Trophoblast cell (in vitro differentiated cells and primary cell): ENCODE results near the gene KRTAP4-12.
"Not testable (repeated sequence)": the region's sequence is repeated elsewhere in the genome, so short reads cannot be mapped to it uniquely, and the experiment has no call there.

Source experiments
- DNase-seq, 2 donors: peaks; one replicate each; pipeline ENCODE4 v3.0.0-alpha.2; 2016
- H2AFZ ChIP-seq: 2 replicates; pipeline ENCODE4 v1.6.1; 2013; ENCODE audit warnings: low read length, moderate library complexity, mild to moderate bottlenecking; ENCODE audit not compliant: insufficient read depth, poor library complexity
- H2AK5ac ChIP-seq: 2 replicates; pipeline ENCODE4 v1.6.1; 2013; ENCODE audit warnings: mild to moderate bottlenecking, low read length
- H2BK120ac ChIP-seq: 2 replicates; pipeline ENCODE4 v1.6.1; 2013; ENCODE audit warnings: low read length, mild to moderate bottlenecking, moderate library complexity; ENCODE audit not compliant: insufficient read depth, poor library complexity
- H2BK12ac ChIP-seq: 2 replicates; pipeline ENCODE4 v1.6.1; 2013; ENCODE audit warnings: mild to moderate bottlenecking, low read length, moderate library complexity
- H2BK5ac ChIP-seq: 2 replicates; pipeline ENCODE4 v1.6.1; 2013; ENCODE audit warnings: low read length, low read depth, moderate library complexity, mild to moderate bottlenecking; ENCODE audit not compliant: poor library complexity
- H3K14ac ChIP-seq: 2 replicates; pipeline ENCODE4 v1.6.1; 2013; ENCODE audit warnings: mild to moderate bottlenecking, low read length
- H3K18ac ChIP-seq: 2 replicates; pipeline ENCODE4 v1.6.1; 2013; ENCODE audit warnings: mild to moderate bottlenecking, low read length
- H3K23ac ChIP-seq: 2 replicates; pipeline ENCODE4 v1.6.1; 2013; ENCODE audit warnings: low read length
- H3K27ac ChIP-seq: 2 replicates; pipeline ENCODE4 v1.5.1; 2013; ENCODE audit warnings: low read depth, mild to moderate bottlenecking, inconsistent platforms, low read length, moderate library complexity
- H3K27me3 ChIP-seq: 2 replicates; pipeline ENCODE4 v1.6.1; 2013; ENCODE audit warnings: inconsistent platforms, mild to moderate bottlenecking, low read length, moderate library complexity; ENCODE audit not compliant: insufficient read depth
- H3K36me3 ChIP-seq, 2 experiments: 1 replicate in 1 of 2; 2 replicates in 1 of 2; pipeline ENCODE4 v1.6.1; 2013; ENCODE audit warnings: low read length in 2 of 2, mild to moderate bottlenecking in 2 of 2, moderate library complexity in 1 of 2; ENCODE audit not compliant: insufficient read depth in 2 of 2, control insufficient read depth in 1 of 2
- H3K4ac ChIP-seq: 2 replicates; pipeline ENCODE4 v1.6.1; 2013; ENCODE audit warnings: low read depth, mild to moderate bottlenecking, low read length, moderate library complexity
- H3K4me1 ChIP-seq, 2 experiments: 1 replicate in 1 of 2; 2 replicates in 1 of 2; pipeline ENCODE4 v1.6.1; 2013; ENCODE audit warnings: low read length in 2 of 2, mild to moderate bottlenecking in 2 of 2, moderate library complexity in 1 of 2; ENCODE audit not compliant: insufficient read depth in 2 of 2, control insufficient read depth in 1 of 2
- H3K4me2 ChIP-seq: 2 replicates; pipeline ENCODE4 v1.6.1; 2013; ENCODE audit warnings: inconsistent platforms, mild to moderate bottlenecking, low read length, moderate library complexity
- H3K4me3 ChIP-seq: 2 replicates; pipeline ENCODE4 v1.5.1; 2013; ENCODE audit warnings: mild to moderate bottlenecking, low read depth, low read length, inconsistent platforms
- H3K79me1 ChIP-seq: one replicate; pipeline ENCODE4 v1.6.1; 2013; ENCODE audit warnings: low read length
- H3K79me2 ChIP-seq: 2 replicates; pipeline ENCODE4 v1.6.1; 2013; ENCODE audit warnings: low read length, mild to moderate bottlenecking; ENCODE audit not compliant: control insufficient read depth, insufficient read depth, poor library complexity
- H3K9ac ChIP-seq: 2 replicates; pipeline ENCODE4 v1.6.1; 2013; ENCODE audit warnings: mild to moderate bottlenecking, low read length
- H3K9me3 ChIP-seq: 2 replicates; pipeline ENCODE4 v1.6.1; 2013; ENCODE audit warnings: low read depth, mild to moderate bottlenecking, control low read depth, inconsistent platforms, low read length; ENCODE audit not compliant: insufficient read depth
- H4K12ac ChIP-seq: 2 replicates; pipeline ENCODE4 v1.6.1; 2013; ENCODE audit warnings: low read depth, mild to moderate bottlenecking, low read length, moderate library complexity
- H4K8ac ChIP-seq: 2 replicates; pipeline ENCODE4 v1.6.1; 2013; ENCODE audit warnings: low read depth, mild to moderate bottlenecking, low read length, moderate library complexity
- H4K91ac ChIP-seq: one replicate; pipeline ENCODE4 v1.6.1; 2013; ENCODE audit warnings: low read depth, mild to moderate bottlenecking, low read length, moderate library complexity
- WGBS: extraction: QIAGEN DNeasy Blood & Tissue Kit; methylation state at CpG from one replicate; pipeline ENCODE4 v1.1.7; 2013; ENCODE audit warnings: missing lambda C conversion rate; ENCODE audit not compliant: insufficient read length, insufficient coverage; ENCODE audit errors: extremely low coverage; 5-methylcytosine and 5-hydroxymethylcytosine counted together

Gene KRTAP4-12

DNA sequence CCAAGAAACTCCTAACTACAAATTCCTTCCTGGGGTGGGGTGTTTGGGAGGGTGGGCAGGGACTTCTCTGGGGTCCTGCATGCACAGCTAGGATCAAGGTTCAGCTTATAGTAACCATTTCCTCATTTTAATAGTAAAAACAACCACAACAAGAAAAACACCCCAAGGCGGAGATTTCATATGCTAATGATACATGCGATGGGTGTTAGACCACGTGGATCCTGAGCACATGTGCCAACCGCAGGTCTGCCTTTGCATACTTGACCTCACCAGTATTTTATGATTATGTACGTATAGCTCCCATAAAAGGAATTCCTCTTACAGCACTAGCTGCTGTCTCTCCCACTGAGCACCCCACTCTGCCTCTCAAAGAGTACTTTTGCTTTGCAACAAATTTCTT is 7.7 kb downstream of the KRTAP4-12 start:
- no peak overlapping the region for H4K12ac ChIP-seq
- no peak overlapping the region for H2AK5ac ChIP-seq
- no peak overlapping the region for H2BK5ac ChIP-seq
- no peak overlapping the region for H3K18ac ChIP-seq
- H2BK12ac ChIP-seq: no peak overlapping the region
- no peak overlapping the region for H3K14ac ChIP-seq
- no peaks in the 10 kb centered on the region for H3K79me1 ChIP-seq
- no peak overlapping the region for H4K91ac ChIP-seq
- H3K36me3 ChIP-seq: no peaks in the 10 kb centered on the region
- peaks cover 4% of the 10 kb centered on the region for H3K9me3 ChIP-seq
- no peaks in the 10 kb centered on the region for H3K79me2 ChIP-seq
- H3K23ac ChIP-seq: no peak overlapping the region
- H2AFZ ChIP-seq: no peak overlapping the region
- no peak overlapping the region for H3K27ac ChIP-seq
- H3K4me1 ChIP-seq: no peaks in the 10 kb centered on the region
- WGBS: no CpG with 5 or more reads among the region's 5 CpGs
- no peak overlapping the region for H3K9ac ChIP-seq
- H4K8ac ChIP-seq: no peak overlapping the region
- no peak overlapping the region for H3K4me2 ChIP-seq
- no peak overlapping the region for H2BK120ac ChIP-seq
- no peaks in the 10 kb centered on the region for H3K27me3 ChIP-seq
- DNase-seq: no peak
- H3K4ac ChIP-seq: no peak overlapping the region
- no peak overlapping the region for H3K4me3 ChIP-seq

DNA sequence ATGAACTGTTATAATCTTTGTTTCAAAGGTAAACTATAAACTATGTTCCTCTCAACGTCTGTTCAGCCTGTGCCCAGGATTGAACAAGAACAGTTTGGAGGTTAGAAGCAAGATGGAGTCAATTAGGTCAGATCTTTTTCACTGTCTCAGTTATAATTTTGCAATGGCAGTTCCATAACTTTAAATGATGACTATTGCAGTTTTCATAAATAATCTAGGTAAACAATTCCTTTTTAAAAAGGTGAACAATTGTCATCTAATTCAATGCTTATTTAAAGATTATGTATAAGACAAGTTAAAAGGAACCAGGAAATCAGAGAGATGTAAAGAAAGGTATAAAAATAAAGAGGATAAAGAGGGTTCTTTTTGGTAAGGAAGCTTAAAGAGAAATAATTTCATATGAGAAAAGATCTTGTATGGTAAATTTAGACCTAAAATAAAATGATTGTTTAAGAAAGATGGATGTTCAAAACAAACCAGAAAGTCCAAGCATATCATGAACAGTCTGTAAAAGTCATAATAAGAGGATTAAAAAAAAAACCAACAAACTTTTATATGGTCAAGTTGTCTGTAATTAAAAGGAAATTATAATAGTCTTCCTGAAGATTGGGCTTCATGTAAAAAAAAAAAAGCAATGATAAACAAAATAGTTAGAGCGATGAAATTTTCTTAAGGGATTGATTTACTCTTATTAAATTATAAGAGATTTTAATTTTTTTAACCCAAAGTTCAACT is 12.7 kb downstream of the KRTAP4-12 start:
- Histone ChIP-seq H2BK5ac (no peak overlapping the region), H3K14ac (no peak overlapping the region), H2AFZ (no peak overlapping the region), H3K18ac (no peak overlapping the region), H2BK120ac (no peak overlapping the region), H3K4me1 (no peaks in the 10 kb centered on the region), H3K4ac (no peak overlapping the region), H4K91ac (no peak overlapping the region), H2AK5ac (no peak overlapping the region), H3K79me1 (no peaks in the 10 kb centered on the region), H4K8ac (no peak overlapping the region), H3K9me3 (peaks cover 4% of the 10 kb centered on the region), H3K36me3 (no peaks in the 10 kb centered on the region), H3K4me2 (no peak overlapping the region), H3K23ac (no peak overlapping the region), H3K4me3 (no peak overlapping the region), H3K79me2 (no peaks in the 10 kb centered on the region), H3K27ac (no peak overlapping the region), H2BK12ac (no peak overlapping the region), H4K12ac (no peak overlapping the region), H3K27me3 (no peaks in the 10 kb centered on the region), H3K9ac (no peak overlapping the region)
- DNase-seq: no peak
- no CpG with 5 or more reads among the region's 2 CpGs for WGBS

GRCh38 chr17:41108728-41109386 is 15.1 kb downstream of the KRTAP4-12 start:
- not testable (repeated sequence) for H3K9me3 ChIP-seq, H2AFZ ChIP-seq, H2BK120ac ChIP-seq, H3K79me2 ChIP-seq, H3K4ac ChIP-seq, H2BK5ac ChIP-seq, H3K4me2 ChIP-seq, H3K79me1 ChIP-seq, H2BK12ac ChIP-seq, H4K91ac ChIP-seq, H4K12ac ChIP-seq, H3K27ac ChIP-seq, DNase-seq, H4K8ac ChIP-seq, H3K9ac ChIP-seq, H3K27me3 ChIP-seq, H3K36me3 ChIP-seq, H3K18ac ChIP-seq, H3K4me1 ChIP-seq, H3K14ac ChIP-seq, H3K23ac ChIP-seq, H3K4me3 ChIP-seq, H2AK5ac ChIP-seq
- WGBS: no CpG with 5 or more reads among the region's 1 CpG

GRCh38 chr17:41107941-41108450 is 16.0 kb downstream of the KRTAP4-12 start:
- WGBS: no CpG with 5 or more reads among the region's 1 CpG
- Histone ChIP-seq H2AK5ac (no peak overlapping the region), H4K91ac (no peak overlapping the region), H3K18ac (no peak overlapping the region), H3K14ac (no peak overlapping the region), H3K4me3 (no peak overlapping the region), H3K9me3 (no peaks in the 10 kb centered on the region), H3K4me2 (no peak overlapping the region), H3K79me2 (no peaks in the 10 kb centered on the region), H3K79me1 (no peaks in the 10 kb centered on the region), H4K8ac (no peak overlapping the region), H4K12ac (no peak overlapping the region), H2BK5ac (no peak overlapping the region), H3K27me3 (no peaks in the 10 kb centered on the region), H2BK12ac (no peak overlapping the region), H3K27ac (no peak overlapping the region), H3K9ac (no peak overlapping the region), H2BK120ac (no peak overlapping the region), H2AFZ (no peak overlapping the region), H3K23ac (no peak overlapping the region), H3K4ac (no peak overlapping the region), H3K36me3 (no peaks in the 10 kb centered on the region), H3K4me1 (no peaks in the 10 kb centered on the region)
- no peak for DNase-seq
